DOHH2 (cell line): Measurements from ENCODE around the gene NSL1.

Experiments
- H3F3A ChIP-seq: fragments of 200-600 bp; sonication (generic), shearing (Covaris generic); 2 replicates; pipeline ENCODE4 v1.6.0; 2016; ENCODE audit warnings: antibody characterized with exemption, mild to moderate bottlenecking; ENCODE audit not compliant: control insufficient read depth, insufficient read depth
- H3K27ac ChIP-seq: fragments of 200-600 bp; sonication (generic); 2 replicates; pipeline ENCODE4 v1.5.1; 2014; ENCODE audit warnings: low read depth, mild to moderate bottlenecking, low read length, moderate library complexity
- H3K27me3 ChIP-seq: fragments of 200-600 bp; sonication (generic); 2 replicates; pipeline ENCODE4 v1.6.1; 2014; ENCODE audit warnings: mild to moderate bottlenecking, low read length, mixed read lengths; ENCODE audit not compliant: control insufficient read depth
- H3K36me3 ChIP-seq: fragments of 200-600 bp; sonication (generic); 2 replicates; pipeline ENCODE4 v1.6.1; 2014; ENCODE audit warnings: mild to moderate bottlenecking, low read length, moderate library complexity, mixed read lengths; ENCODE audit not compliant: control insufficient read depth
- H3K4me1 ChIP-seq: fragments of 200-600 bp; sonication (generic); 2 replicates; pipeline ENCODE4 v1.6.1; 2014; ENCODE audit warnings: mild to moderate bottlenecking, low read length, mixed read lengths; ENCODE audit not compliant: control insufficient read depth
- H3K4me2 ChIP-seq: fragments of 200-600 bp; sonication (generic); 2 replicates; pipeline ENCODE4 v1.6.0; 2014; ENCODE audit warnings: mild to moderate bottlenecking, low read length, moderate library complexity
- H3K4me3 ChIP-seq: fragments of 200-600 bp; sonication (generic); 2 replicates; pipeline ENCODE4 v1.5.1; 2014; ENCODE audit warnings: mild to moderate bottlenecking, low read length, mixed read lengths
- H3K79me2 ChIP-seq: fragments of 200-600 bp; sonication (generic); 2 replicates; pipeline ENCODE4 v1.6.1; 2014; ENCODE audit warnings: mild to moderate bottlenecking, low read length, mixed read lengths; ENCODE audit not compliant: control insufficient read depth
- H3K9me2 ChIP-seq: fragments of 200-600 bp; sonication (generic); replicated peaks from 2 replicates; pipeline ENCODE4 v1.6.1; 2014; ENCODE audit warnings: mild to moderate bottlenecking, low read length, mixed read lengths; ENCODE audit not compliant: control insufficient read depth
- H3K9me3 ChIP-seq: fragments of 200-600 bp; sonication (generic); 2 replicates; pipeline ENCODE4 v1.6.1; 2014; ENCODE audit warnings: antibody characterized with exemption, low read length, mixed read lengths; ENCODE audit not compliant: control insufficient read depth, insufficient read depth
- H4K20me1 ChIP-seq: fragments of 200-600 bp; sonication (generic); 2 replicates; pipeline ENCODE4 v1.6.0; 2014; ENCODE audit warnings: low read depth, mild to moderate bottlenecking, antibody characterized with exemption, low read length, moderate library complexity; ENCODE audit not compliant: control insufficient read depth, insufficient read depth
- CTCF ChIP-seq: fragments of 200-600 bp; sonication (generic); IDR thresholded peaks from one replicate; pipeline ENCODE4 v1.5.1; 2014; ENCODE audit warnings: antibody characterized with exemption, mild to moderate bottlenecking, low read depth, low read length; ENCODE audit not compliant: poor library complexity, severe bottlenecking
- EZH2phosphoT487 ChIP-seq: fragments of 200-600 bp; sonication (generic); IDR thresholded peaks from 2 replicates; pipeline ENCODE4 v1.6.1; 2017; ENCODE audit warnings: borderline replicate concordance, mild to moderate bottlenecking, antibody characterized with exemption, low read length, moderate library complexity, mixed read lengths

The NSL1 gene

GRCh38 chr1:212746546-212746945, 45.0 kb downstream of the NSL1 start:
- no peaks in the 10 kb centered on the region for H3K27me3 ChIP-seq
- H3K9me3 ChIP-seq, result no peaks in the 10 kb centered on the region
- no peaks in the 10 kb centered on the region for H4K20me1 ChIP-seq
- no peak overlapping the region for H3K4me2 ChIP-seq
- no peak overlapping the region for H3K4me3 ChIP-seq
- no peaks in the 10 kb centered on the region for H3K9me2 ChIP-seq
- TF ChIP-seq EZH2phosphoT487 (no peak), CTCF (no peak)
- H3K4me1 ChIP-seq, result peaks cover 8% of the 10 kb centered on the region
- H3K79me2 ChIP-seq, result no peaks in the 10 kb centered on the region; the same call in 1 of the 2 replicates
- H3F3A ChIP-seq, result 0 out of 2 replicates have a peak, but pooled peaks cover 5% of the 10 kb centered on the region
- no peaks in the 10 kb centered on the region for H3K36me3 ChIP-seq
- no peak overlapping the region for H3K27ac ChIP-seq

GRCh38 chr1:212745303-212745702, 46.3 kb downstream of the NSL1 start:
- peaks cover 6% of the 10 kb centered on the region for H3K4me1 ChIP-seq
- no peaks in the 10 kb centered on the region for H3F3A ChIP-seq
- H3K27me3 ChIP-seq, result no peaks in the 10 kb centered on the region
- H3K36me3 ChIP-seq, result no peaks in the 10 kb centered on the region
- H4K20me1 ChIP-seq, result no peaks in the 10 kb centered on the region
- no peak overlapping the region for H3K27ac ChIP-seq
- no peak overlapping the region for H3K4me2 ChIP-seq
- no peak for TF ChIP-seq CTCF
- no peak for TF ChIP-seq EZH2phosphoT487
- H3K79me2 ChIP-seq, result no peaks in the 10 kb centered on the region; the same call in 1 of the 2 replicates
- H3K9me3 ChIP-seq, result no peaks in the 10 kb centered on the region
- H3K9me2 ChIP-seq, result no peaks in the 10 kb centered on the region
- H3K4me3 ChIP-seq, result no peak overlapping the region

GRCh38 chr1:212743901-212744475, 47.6 kb downstream of the NSL1 start:
- H3K9me3 ChIP-seq, result no peaks in the 10 kb centered on the region
- no peaks in the 10 kb centered on the region for H3F3A ChIP-seq
- H3K79me2 ChIP-seq, result no peaks in the 10 kb centered on the region
- no peaks in the 10 kb centered on the region for H3K27me3 ChIP-seq
- no peaks in the 10 kb centered on the region for H4K20me1 ChIP-seq
- no peak overlapping the region for H3K27ac ChIP-seq
- H3K4me2 ChIP-seq, result no peak overlapping the region
- TF ChIP-seq CTCF, result no peak
- no peak for TF ChIP-seq EZH2phosphoT487
- H3K9me2 ChIP-seq, result no peaks in the 10 kb centered on the region
- no peaks in the 10 kb centered on the region for H3K4me1 ChIP-seq
- no peaks in the 10 kb centered on the region for H3K36me3 ChIP-seq
- H3K4me3 ChIP-seq, result no peak overlapping the region
